Left kidney (tissue), 2 donors: ENCODE measurements around the gene LGALS9B. TPM values are rescaled to one million over a fixed set of nuclear protein-coding genes. Genes with fewer than 3 reads are reported as not detected.
"Not testable (repeated sequence)": the region's sequence is repeated elsewhere in the genome, so short reads cannot be mapped to it uniquely, and the experiment has no call there.

Experiments
- DNase-seq: peaks from one replicate; pipeline ENCODE4 v3.0.0-alpha.2; 2013
- polyA plus RNA-seq: library from polyadenylated mRNA; unstranded; fragments of 120-200 nt; gene quantifications from one replicate; pipeline ENCODE4 v1.2.1, GENCODE V29; 2013; ENCODE audit not compliant: insufficient read length

Gene LGALS9B
- polyA plus RNA-seq, 1 donor, result not detected

- not testable (repeated sequence) for DNase-seq
These were observed 50.9 kb downstream of the LGALS9B start for GRCh38 chr17:20416381-20416911.

GRCh38 chr17:20415479-20415878 is 51.9 kb downstream of the LGALS9B start:
- DNase-seq, result not testable (repeated sequence)

GRCh38 chr17:20401306-20402022 is 65.9 kb downstream of the LGALS9B start:
- DNase-seq, result not testable (repeated sequence)

GRCh38 chr17:20400559-20401305 is 66.6 kb downstream of the LGALS9B start:
- not testable (repeated sequence) for DNase-seq

Other genes starting within 250 kb of the LGALS9B start
- not detected for gene CDRT15L2, start 112.2 kb upstream of the LGALS9B start, polyA plus RNA-seq